Measurements from ENCODE around the gene LRRC4C. TPM values are rescaled to one million over a fixed set of nuclear protein-coding genes. Genes with fewer than 3 reads are reported as not detected.

Gene LRRC4C
- total RNA-seq, 1 donor from 2014 or later = 1.5 TPM

- no peak for DNase-seq (ENCODE audit: low read depth)
- H3K27me3 ChIP-seq (ENCODE audit: control insufficient read depth, insufficient read depth, low read length) = no peaks in the 10 kb centered on the region
- no peaks in the 10 kb centered on the region for H3K36me3 ChIP-seq (ENCODE audit: control insufficient read depth, insufficient read depth, low read length)
- TF ChIP-seq, protein P1, sequence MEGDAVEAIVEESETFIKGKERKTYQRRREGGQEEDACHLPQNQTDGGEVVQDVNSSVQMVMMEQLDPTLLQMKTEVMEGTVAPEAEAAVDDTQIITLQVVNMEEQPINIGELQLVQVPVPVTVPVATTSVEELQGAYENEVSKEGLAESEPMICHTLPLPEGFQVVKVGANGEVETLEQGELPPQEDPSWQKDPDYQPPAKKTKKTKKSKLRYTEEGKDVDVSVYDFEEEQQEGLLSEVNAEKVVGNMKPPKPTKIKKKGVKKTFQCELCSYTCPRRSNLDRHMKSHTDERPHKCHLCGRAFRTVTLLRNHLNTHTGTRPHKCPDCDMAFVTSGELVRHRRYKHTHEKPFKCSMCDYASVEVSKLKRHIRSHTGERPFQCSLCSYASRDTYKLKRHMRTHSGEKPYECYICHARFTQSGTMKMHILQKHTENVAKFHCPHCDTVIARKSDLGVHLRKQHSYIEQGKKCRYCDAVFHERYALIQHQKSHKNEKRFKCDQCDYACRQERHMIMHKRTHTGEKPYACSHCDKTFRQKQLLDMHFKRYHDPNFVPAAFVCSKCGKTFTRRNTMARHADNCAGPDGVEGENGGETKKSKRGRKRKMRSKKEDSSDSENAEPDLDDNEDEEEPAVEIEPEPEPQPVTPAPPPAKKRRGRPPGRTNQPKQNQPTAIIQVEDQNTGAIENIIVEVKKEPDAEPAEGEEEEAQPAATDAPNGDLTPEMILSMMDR (IDR thresholded peaks at IDR 0.05; ENCODE audit: insufficient read depth, low read length, poor library complexity, severe bottlenecking) = no peak
- H3K4me3 ChIP-seq (ENCODE audit: low read depth, low read length) = no peak overlapping the region
Observed at GRCh38 chr11:40606800-40607199, 852.7 kb downstream of the LRRC4C start.

GRCh38 chr11:40602866-40603552 is 856.4 kb downstream of the LRRC4C start:
- H3K27me3 ChIP-seq (ENCODE audit: control insufficient read depth, insufficient read depth, low read length) = no peaks in the 10 kb centered on the region
- H3K4me3 ChIP-seq (ENCODE audit: low read depth, low read length) = no peak overlapping the region
- H3K36me3 ChIP-seq (ENCODE audit: control insufficient read depth, insufficient read depth, low read length) = no peaks in the 10 kb centered on the region
- peak; percentile 2 for DNase-seq (ENCODE audit: low read depth)
- TF ChIP-seq, protein P1 (IDR thresholded peaks at IDR 0.05; ENCODE audit: insufficient read depth, low read length, poor library complexity, severe bottlenecking) = no peak

GRCh38 chr11:40597546-40598113 is 861.8 kb downstream of the LRRC4C start:
- no peak for DNase-seq (ENCODE audit: low read depth)
- Histone ChIP-seq H3K27me3 (ENCODE audit: control insufficient read depth, insufficient read depth, low read length) (no peaks in the 10 kb centered on the region), H3K36me3 (ENCODE audit: control insufficient read depth, insufficient read depth, low read length) (no peaks in the 10 kb centered on the region), H3K4me3 (ENCODE audit: low read depth, low read length) (no peak overlapping the region)
- TF ChIP-seq, protein P1 (IDR thresholded peaks at IDR 0.05; ENCODE audit: insufficient read depth, low read length, poor library complexity, severe bottlenecking) = no peak

DNA sequence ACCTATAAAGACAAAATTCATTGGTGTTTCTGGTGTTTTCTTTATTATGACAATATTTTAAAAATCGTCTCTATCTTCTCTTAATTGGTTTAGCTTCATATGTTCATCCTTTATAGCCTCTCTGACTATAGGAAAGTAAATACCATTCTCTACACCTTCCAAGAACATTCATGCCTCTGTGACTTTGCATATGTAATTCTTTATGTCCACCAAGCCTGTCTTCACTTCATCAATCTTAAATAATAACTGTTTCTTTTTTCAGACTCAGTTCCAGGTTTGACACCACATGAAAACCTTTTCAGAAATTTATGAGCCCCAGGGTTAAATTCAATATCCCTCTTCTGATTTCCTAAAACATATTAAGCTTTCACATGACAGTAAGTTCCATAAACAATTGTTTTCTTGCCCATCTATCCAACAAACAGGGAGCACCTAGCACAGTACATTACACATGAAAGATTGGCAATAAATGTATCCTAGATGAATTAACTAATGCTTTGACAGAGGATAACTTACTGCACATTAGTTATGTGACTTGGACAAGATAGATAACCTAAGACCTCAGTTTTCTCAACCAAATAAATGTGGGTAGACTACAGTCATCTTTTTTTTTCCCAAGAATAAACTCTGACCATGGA is 886.1 kb downstream of the LRRC4C start:
- no peaks in the 10 kb centered on the region for H3K36me3 ChIP-seq (ENCODE audit: control insufficient read depth, insufficient read depth, low read length)
- TF ChIP-seq, protein P1 (IDR thresholded peaks at IDR 0.05; ENCODE audit: insufficient read depth, low read length, poor library complexity, severe bottlenecking) = no peak
- H3K4me3 ChIP-seq (ENCODE audit: low read depth, low read length) = no peak overlapping the region
- no peak for DNase-seq (ENCODE audit: low read depth)
- H3K27me3 ChIP-seq (ENCODE audit: control insufficient read depth, insufficient read depth, low read length) = no peaks in the 10 kb centered on the region

GRCh38 chr11:40569947-40570531 is 889.4 kb downstream of the LRRC4C start:
- H3K4me3 ChIP-seq (ENCODE audit: low read depth, low read length) = no peak overlapping the region
- H3K27me3 ChIP-seq (ENCODE audit: control insufficient read depth, insufficient read depth, low read length) = no peaks in the 10 kb centered on the region
- DNase-seq (ENCODE audit: low read depth) = no peak
- TF ChIP-seq, protein P1 (IDR thresholded peaks at IDR 0.05; ENCODE audit: insufficient read depth, low read length, poor library complexity, severe bottlenecking) = no peak
- no peaks in the 10 kb centered on the region for H3K36me3 ChIP-seq (ENCODE audit: control insufficient read depth, insufficient read depth, low read length)

All from kidney epithelial cell (primary cell).